HepG2 (cell line): ENCODE data around the gene LCAT. TPM values are rescaled to one million over a fixed set of nuclear protein-coding genes. Genes with fewer than 3 reads are reported as not detected.

Source experiments
- AGO2 ChIP-seq: fragments of 200-400 bp; formaldehyde crosslinking; optimal IDR thresholded peaks from 2 replicates; pipeline ENCODE3; 2017; ENCODE audit warnings: mild to moderate bottlenecking, low read depth, low read length, moderate library complexity
- CHCHD3 ChIP-seq: sonication (generic); formaldehyde crosslinking; IDR thresholded peaks from 2 replicates; pipeline ENCODE4 v1.8.0; 2022; ENCODE audit warnings: mild to moderate bottlenecking, missing genetic modification reagents, moderate library complexity
- KDM5B ChIP-seq: sonication (generic); formaldehyde crosslinking; IDR thresholded peaks from 2 replicates; pipeline ENCODE4 v1.4.0; 2020; ENCODE audit warnings: missing genetic modification reagents, mild to moderate bottlenecking, borderline replicate concordance
- MBD4 ChIP-seq: IDR thresholded peaks from 2 replicates; pipeline ENCODE4 v1.6.1; 2012; ENCODE audit warnings: low read length, inconsistent platforms, borderline replicate concordance
- MIER3 ChIP-seq: IDR thresholded peaks from 2 replicates; pipeline ENCODE4 v1.6.1; 2016; ENCODE audit warnings: missing compliant biosample characterization, borderline replicate concordance
- NFKBIZ ChIP-seq: IDR thresholded peaks from 2 replicates; pipeline ENCODE4 v1.6.1; 2018; ENCODE audit warnings: missing genetic modification reagents, missing compliant biosample characterization
- PTBP1 ChIP-seq: fragments of 200-400 bp; formaldehyde crosslinking; IDR thresholded peaks from 2 replicates; pipeline ENCODE4 v1.6.1; 2018; ENCODE audit warnings: low read length, low read depth; ENCODE audit not compliant: poor library complexity, severe bottlenecking
- SATB2 ChIP-seq: sonication (generic); formaldehyde crosslinking; IDR thresholded peaks from 2 replicates; pipeline ENCODE4 v1.5.0; 2020; ENCODE audit warnings: missing genetic modification reagents
- SP140L ChIP-seq: sonication (generic); formaldehyde crosslinking; IDR thresholded peaks from 2 replicates; pipeline ENCODE4 v1.4.0; 2020; ENCODE audit warnings: missing genetic modification reagents, borderline replicate concordance
- ZNF12 ChIP-seq: sonication (generic); formaldehyde crosslinking; IDR thresholded peaks from 2 replicates; pipeline ENCODE4 v1.5.0; 2020; ENCODE audit warnings: missing genetic modification reagents
- ZNF501 ChIP-seq: sonication (generic); formaldehyde crosslinking; IDR thresholded peaks from 2 replicates; pipeline ENCODE4 v1.5.1; 2020; ENCODE audit warnings: mild to moderate bottlenecking, moderate library complexity, missing genetic modification reagents
- ZNF510 ChIP-seq: sonication (generic); formaldehyde crosslinking; IDR thresholded peaks from 2 replicates; pipeline ENCODE4 v1.4.0; 2020; ENCODE audit warnings: low read depth, mild to moderate bottlenecking, missing genetic modification reagents
- polyA plus RNA-seq, 8 experiments: library from polyadenylated mRNA; depleted of rRNA in 3 of 8; stranded (reverse) in 7 of 8; unstranded in 1 of 8; fragments of >200 nt; fragmentation: Illumina TruSeq in 4 of 8; extraction: Trizol in 4 of 8; gene quantifications; 2 replicates each; pipeline versions ENCODE4 v1.2.1 to v1.2.3, GENCODE V29; 2011 to 2016; ENCODE audit warnings: low read depth in 4 of 8, missing spikeins in 1 of 8, mixed read lengths in 1 of 8; ENCODE audit not compliant: insufficient read depth in 1 of 8
- total RNA-seq, 5 experiments: library from RNA; depleted of rRNA; stranded (reverse); fragments of >200 nt; fragmentation: Illumina TruSeq; extraction: Trizol; gene quantifications; 2 replicates each; pipeline ENCODE4 v1.2.3, GENCODE V29; 2016; ENCODE audit warnings: low read depth in 1 of 5
- TF ChIP-seq, protein P1 (sequence below): sonication (generic); formaldehyde crosslinking; IDR thresholded peaks from 2 replicates; pipeline ENCODE4 v1.4.0; 2020; ENCODE audit warnings: missing genetic modification reagents, mild to moderate bottlenecking, borderline replicate concordance
- TF ChIP-seq, protein P2 (sequence below): IDR thresholded peaks from 2 replicates; pipeline ENCODE4 v1.6.1; 2012; ENCODE audit warnings: inconsistent platforms
- TF ChIP-seq, protein P3 (sequence below): sonication (generic); formaldehyde crosslinking; IDR thresholded peaks from 2 replicates; pipeline ENCODE4 v1.8.1; 2023; ENCODE audit warnings: mild to moderate bottlenecking, moderate library complexity, missing genetic modification reagents
- TF ChIP-seq, protein P4 (sequence below): IDR thresholded peaks from 2 replicates; pipeline ENCODE4 v1.6.1; 2016; ENCODE audit warnings: mild to moderate bottlenecking
- TF ChIP-seq, protein P5 (sequence below): sonication (generic); formaldehyde crosslinking; IDR thresholded peaks from 2 replicates; pipeline ENCODE4 v1.5.0; 2020; ENCODE audit warnings: mild to moderate bottlenecking, missing genetic modification reagents
- TF ChIP-seq, protein P6 (sequence below): sonication (generic); formaldehyde crosslinking; IDR thresholded peaks from 2 replicates; pipeline ENCODE4 v1.5.0; 2020; ENCODE audit warnings: mild to moderate bottlenecking, missing genetic modification reagents

The LCAT gene
- total and polyA plus RNA-seq, 2 of the 13 experiments (the other 11 are each of a cell fraction or from before 2014, with no cell fraction given), result 36.1 to 38.9 TPM

DNA sequence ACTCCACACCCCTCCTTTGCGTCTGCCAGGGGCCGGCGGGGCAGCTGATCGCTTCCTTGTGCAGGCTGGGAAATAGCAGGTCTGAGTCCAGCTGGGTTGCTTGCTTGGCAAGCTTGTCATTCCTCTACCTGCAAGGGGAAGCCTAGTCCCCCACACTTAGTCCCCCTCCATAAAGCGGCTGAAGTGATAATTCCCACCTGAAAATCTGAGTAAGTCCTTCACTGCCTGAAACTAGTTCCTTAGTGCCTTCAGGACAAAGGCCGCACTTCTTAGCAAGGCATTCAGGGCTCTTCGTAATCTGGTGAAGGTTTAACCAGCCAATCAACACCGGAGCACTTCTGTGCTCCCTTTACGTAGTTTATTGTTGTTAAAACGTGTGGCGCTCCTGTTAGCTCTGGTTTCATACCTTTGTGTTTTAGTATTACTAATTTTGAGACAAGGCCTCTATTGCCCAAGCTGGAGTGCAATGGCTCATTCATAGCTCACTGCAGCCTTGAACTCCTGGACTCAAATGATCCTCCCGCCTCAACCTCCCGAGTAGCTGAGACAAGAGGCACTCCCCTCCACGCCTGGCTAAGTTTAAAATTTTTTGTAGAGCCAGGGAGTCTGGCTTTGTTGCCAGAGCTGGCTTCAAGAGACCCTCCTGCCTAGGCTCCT, 50.0 kb downstream of the LCAT start (continued):
- TF ChIP-seq, protein P1, sequence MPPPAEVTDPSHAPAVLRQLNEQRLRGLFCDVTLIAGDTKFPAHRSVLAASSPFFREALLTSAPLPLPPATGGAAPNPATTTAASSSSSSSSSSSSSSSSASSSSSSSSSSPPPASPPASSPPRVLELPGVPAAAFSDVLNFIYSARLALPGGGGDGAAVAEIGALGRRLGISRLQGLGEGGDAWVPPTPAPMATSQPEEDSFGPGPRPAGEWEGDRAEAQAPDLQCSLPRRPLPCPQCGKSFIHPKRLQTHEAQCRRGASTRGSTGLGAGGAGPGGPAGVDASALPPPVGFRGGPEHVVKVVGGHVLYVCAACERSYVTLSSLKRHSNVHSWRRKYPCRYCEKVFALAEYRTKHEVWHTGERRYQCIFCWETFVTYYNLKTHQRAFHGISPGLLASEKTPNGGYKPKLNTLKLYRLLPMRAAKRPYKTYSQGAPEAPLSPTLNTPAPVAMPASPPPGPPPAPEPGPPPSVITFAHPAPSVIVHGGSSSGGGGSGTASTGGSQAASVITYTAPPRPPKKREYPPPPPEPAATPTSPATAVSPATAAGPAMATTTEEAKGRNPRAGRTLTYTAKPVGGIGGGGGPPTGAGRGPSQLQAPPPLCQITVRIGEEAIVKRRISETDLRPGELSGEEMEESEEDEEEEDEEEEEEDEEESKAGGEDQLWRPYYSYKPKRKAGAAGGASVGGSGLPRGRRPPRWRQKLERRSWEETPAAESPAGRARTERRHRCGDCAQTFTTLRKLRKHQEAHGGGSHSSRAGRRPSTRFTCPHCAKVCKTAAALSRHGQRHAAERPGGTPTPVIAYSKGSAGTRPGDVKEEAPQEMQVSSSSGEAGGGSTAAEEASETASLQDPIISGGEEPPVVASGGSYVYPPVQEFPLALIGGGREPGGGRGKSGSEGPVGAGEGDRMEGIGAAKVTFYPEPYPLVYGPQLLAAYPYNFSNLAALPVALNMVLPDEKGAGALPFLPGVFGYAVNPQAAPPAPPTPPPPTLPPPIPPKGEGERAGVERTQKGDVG (CRISPR knock-in tag), result 0 out of 2 replicates have a peak, but pooled peaks have one; percentile 7
- TF ChIP-seq PTBP1 (no peak), MBD4 (no peak), ZNF12 (no peak), ZNF501 (CRISPR knock-in tag) (0 out of 2 replicates have a peak, but pooled peaks have one; percentile 10), SATB2 (CRISPR knock-in tag) (no peak), SP140L (CRISPR knock-in tag) (no peak), MIER3 (CRISPR knock-in tag) (no peak), ZNF510 (CRISPR knock-in tag) (no peak), KDM5B (CRISPR knock-in tag) (peak; percentile 75; the same call in 1 of the 2 replicates), AGO2 (no peak), NFKBIZ (CRISPR knock-in tag) (no peak), CHCHD3 (0 out of 2 replicates have a peak, but pooled peaks have one; percentile 5)
- TF ChIP-seq, protein P2, sequence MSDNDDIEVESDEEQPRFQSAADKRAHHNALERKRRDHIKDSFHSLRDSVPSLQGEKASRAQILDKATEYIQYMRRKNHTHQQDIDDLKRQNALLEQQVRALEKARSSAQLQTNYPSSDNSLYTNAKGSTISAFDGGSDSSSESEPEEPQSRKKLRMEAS, result no peak
- TF ChIP-seq, protein P3, sequence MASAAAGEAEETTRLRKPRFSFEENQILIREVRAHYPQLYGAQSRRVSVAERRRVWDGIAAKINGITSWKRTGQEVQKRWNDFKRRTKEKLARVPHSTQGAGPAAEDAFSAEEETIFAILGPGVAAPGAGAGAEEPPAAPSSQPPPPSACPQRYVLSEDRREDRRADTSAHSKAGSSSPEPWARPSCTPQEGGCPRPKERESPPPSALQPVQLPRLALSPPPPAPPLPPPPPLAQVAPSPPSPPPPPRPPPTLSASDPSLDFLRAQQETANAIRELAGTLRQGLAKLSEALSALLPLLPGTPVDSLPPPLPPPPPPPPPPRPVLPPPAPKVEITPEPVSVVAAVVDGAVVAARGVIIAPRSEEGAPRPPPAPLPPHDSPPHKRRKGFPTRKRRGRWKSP (CRISPR knock-in tag), result peak; percentile 52; the same call in 1 of the 2 replicates
- TF ChIP-seq, protein P4, sequence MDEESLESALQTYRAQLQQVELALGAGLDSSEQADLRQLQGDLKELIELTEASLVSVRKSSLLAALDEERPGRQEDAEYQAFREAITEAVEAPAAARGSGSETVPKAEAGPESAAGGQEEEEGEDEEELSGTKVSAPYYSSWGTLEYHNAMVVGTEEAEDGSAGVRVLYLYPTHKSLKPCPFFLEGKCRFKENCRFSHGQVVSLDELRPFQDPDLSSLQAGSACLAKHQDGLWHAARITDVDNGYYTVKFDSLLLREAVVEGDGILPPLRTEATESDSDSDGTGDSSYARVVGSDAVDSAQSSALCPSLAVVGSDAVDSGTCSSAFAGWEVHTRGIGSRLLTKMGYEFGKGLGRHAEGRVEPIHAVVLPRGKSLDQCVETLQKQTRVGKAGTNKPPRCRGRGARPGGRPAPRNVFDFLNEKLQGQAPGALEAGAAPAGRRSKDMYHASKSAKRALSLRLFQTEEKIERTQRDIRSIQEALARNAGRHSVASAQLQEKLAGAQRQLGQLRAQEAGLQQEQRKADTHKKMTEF (CRISPR knock-in tag), result no peak; the same call in 1 of the 2 replicates
- TF ChIP-seq, protein P5, sequence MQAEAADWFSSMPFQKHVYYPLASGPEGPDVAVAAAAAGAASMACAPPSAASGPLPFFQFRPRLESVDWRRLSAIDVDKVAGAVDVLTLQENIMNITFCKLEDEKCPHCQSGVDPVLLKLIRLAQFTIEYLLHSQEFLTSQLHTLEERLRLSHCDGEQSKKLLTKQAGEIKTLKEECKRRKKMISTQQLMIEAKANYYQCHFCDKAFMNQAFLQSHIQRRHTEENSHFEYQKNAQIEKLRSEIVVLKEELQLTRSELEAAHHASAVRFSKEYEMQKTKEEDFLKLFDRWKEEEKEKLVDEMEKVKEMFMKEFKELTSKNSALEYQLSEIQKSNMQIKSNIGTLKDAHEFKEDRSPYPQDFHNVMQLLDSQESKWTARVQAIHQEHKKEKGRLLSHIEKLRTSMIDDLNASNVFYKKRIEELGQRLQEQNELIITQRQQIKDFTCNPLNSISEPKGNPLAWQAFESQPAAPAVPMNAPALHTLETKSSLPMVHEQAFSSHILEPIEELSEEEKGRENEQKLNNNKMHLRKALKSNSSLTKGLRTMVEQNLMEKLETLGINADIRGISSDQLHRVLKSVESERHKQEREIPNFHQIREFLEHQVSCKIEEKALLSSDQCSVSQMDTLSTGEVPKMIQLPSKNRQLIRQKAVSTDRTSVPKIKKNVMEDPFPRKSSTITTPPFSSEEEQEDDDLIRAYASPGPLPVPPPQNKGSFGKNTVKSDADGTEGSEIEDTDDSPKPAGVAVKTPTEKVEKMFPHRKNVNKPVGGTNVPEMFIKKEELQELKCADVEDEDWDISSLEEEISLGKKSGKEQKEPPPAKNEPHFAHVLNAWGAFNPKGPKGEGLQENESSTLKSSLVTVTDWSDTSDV (CRISPR knock-in tag), result no peak
- TF ChIP-seq, protein P6, sequence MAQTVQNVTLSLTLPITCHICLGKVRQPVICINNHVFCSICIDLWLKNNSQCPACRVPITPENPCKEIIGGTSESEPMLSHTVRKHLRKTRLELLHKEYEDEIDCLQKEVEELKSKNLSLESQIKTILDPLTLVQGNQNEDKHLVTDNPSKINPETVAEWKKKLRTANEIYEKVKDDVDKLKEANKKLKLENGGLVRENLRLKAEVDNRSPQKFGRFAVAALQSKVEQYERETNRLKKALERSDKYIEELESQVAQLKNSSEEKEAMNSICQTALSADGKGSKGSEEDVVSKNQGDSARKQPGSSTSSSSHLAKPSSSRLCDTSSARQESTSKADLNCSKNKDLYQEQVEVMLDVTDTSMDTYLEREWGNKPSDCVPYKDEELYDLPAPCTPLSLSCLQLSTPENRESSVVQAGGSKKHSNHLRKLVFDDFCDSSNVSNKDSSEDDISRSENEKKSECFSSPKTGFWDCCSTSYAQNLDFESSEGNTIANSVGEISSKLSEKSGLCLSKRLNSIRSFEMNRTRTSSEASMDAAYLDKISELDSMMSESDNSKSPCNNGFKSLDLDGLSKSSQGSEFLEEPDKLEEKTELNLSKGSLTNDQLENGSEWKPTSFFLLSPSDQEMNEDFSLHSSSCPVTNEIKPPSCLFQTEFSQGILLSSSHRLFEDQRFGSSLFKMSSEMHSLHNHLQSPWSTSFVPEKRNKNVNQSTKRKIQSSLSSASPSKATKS, result no peak
